Sigmoid colon (tissue), 4 donors: Measurements from ENCODE around the gene PCDHA5.

Experiments used
- CTCF ChIP-seq, 4 experiments: fragments of 450-650 bp in 3 of 4; fragments of 200-600 bp in 1 of 4; IDR thresholded peaks; one replicate each; pipeline ENCODE4 v1.5.1; 2016 to 2019; ENCODE audit warnings: antibody characterized with exemption in 4 of 4, mild to moderate bottlenecking in 3 of 4, moderate library complexity in 2 of 4
- EP300 ChIP-seq, 4 donors: sonication (generic); formaldehyde crosslinking; IDR thresholded peaks; one replicate each; pipeline ENCODE4 v1.6.1; 2017; ENCODE audit warnings: antibody characterized with exemption in 4 of 4
- POLR2A ChIP-seq, 2 donors: fragments of 450-650 bp; IDR thresholded peaks; one replicate each; pipeline ENCODE4 v1.6.1; 2016; ENCODE audit warnings: antibody characterized with exemption in 2 of 2, mild to moderate bottlenecking in 2 of 2, moderate library complexity in 2 of 2
- POLR2AphosphoS5 ChIP-seq, 4 donors: sonication (generic); formaldehyde crosslinking; IDR thresholded peaks; one replicate each; pipeline ENCODE4 v1.6.1; 2017; ENCODE audit warnings: antibody characterized with exemption in 4 of 4

- no peak for TF ChIP-seq CTCF (IDR thresholded peaks at IDR 0.05)
- no peak for TF ChIP-seq POLR2A (IDR thresholded peaks at IDR 0.05)
- TF ChIP-seq POLR2AphosphoS5 (IDR thresholded peaks at IDR 0.05), result no peak
- TF ChIP-seq EP300 (IDR thresholded peaks at IDR 0.05), result no peak
Measured at GRCh38 chr5:140780512-140780911, 40.9 kb upstream of the PCDHA5 start.
